Mesenchymal stem cell (in vitro differentiated cells and primary cell): Measurements from ENCODE around the gene DERL2.

Experiments
- DNase-seq: peaks from one replicate; pipeline ENCODE4 v3.0.0-alpha.2; 2013
- H2AFZ ChIP-seq: one replicate; pipeline ENCODE4 v1.6.1; 2013; ENCODE audit warnings: low read depth, mild to moderate bottlenecking, control low read depth, inconsistent platforms, low read length, moderate library complexity
- H2AK5ac ChIP-seq: 2 replicates; pipeline ENCODE4 v1.6.1; 2013; ENCODE audit warnings: low read length, moderate library complexity, mild to moderate bottlenecking, inconsistent platforms; ENCODE audit not compliant: severe bottlenecking
- H2BK120ac ChIP-seq: one replicate; pipeline ENCODE4 v1.6.1; 2013; ENCODE audit warnings: low read depth, mild to moderate bottlenecking, inconsistent platforms, low read length, moderate library complexity
- H2BK12ac ChIP-seq, 2 experiments: one replicate each; pipeline ENCODE4 v1.6.1; 2013; ENCODE audit warnings: inconsistent platforms in 2 of 2, low read length in 2 of 2, mild to moderate bottlenecking in 2 of 2, moderate library complexity in 2 of 2, control low read depth in 1 of 2
- H2BK15ac ChIP-seq: one replicate; pipeline ENCODE4 v1.6.1; 2013; ENCODE audit warnings: mild to moderate bottlenecking, low read depth, inconsistent platforms; ENCODE audit not compliant: poor library complexity, severe bottlenecking
- H2BK5ac ChIP-seq: 2 replicates; pipeline ENCODE4 v1.6.1; 2013; ENCODE audit warnings: low read depth, mild to moderate bottlenecking, low read length, control low read depth, inconsistent platforms; ENCODE audit not compliant: poor library complexity, severe bottlenecking
- H3K14ac ChIP-seq, 2 experiments: one replicate each; pipeline ENCODE4 v1.6.1; 2013; ENCODE audit warnings: inconsistent platforms in 2 of 2, low read length in 2 of 2, control low read depth in 1 of 2, mild to moderate bottlenecking in 1 of 2, moderate library complexity in 1 of 2
- H3K18ac ChIP-seq, 2 experiments: one replicate each; pipeline ENCODE4 v1.6.1; 2013; ENCODE audit warnings: inconsistent platforms in 2 of 2, low read length in 2 of 2, control low read depth in 1 of 2, low read depth in 1 of 2, mild to moderate bottlenecking in 1 of 2
- H3K23ac ChIP-seq, 2 experiments: one replicate each; pipeline ENCODE4 v1.6.1; 2013; ENCODE audit warnings: inconsistent platforms in 2 of 2, low read length in 2 of 2, mild to moderate bottlenecking in 2 of 2, moderate library complexity in 2 of 2, control low read depth in 1 of 2
- H3K27ac ChIP-seq: 2 replicates; pipeline ENCODE4 v1.5.1; 2013; ENCODE audit warnings: mild to moderate bottlenecking, moderate library complexity, low read length, control low read depth, inconsistent platforms; ENCODE audit not compliant: poor library complexity, severe bottlenecking
- H3K27me3 ChIP-seq, 2 experiments: 2 replicates each; pipeline versions ENCODE4 v1.6.1 to v1.7.0; 2013; ENCODE audit warnings: low read length in 2 of 2, mild to moderate bottlenecking in 2 of 2, moderate library complexity in 2 of 2, control low read depth in 1 of 2, inconsistent platforms in 1 of 2; ENCODE audit not compliant: control insufficient read depth in 1 of 2, insufficient read depth in 1 of 2
- H3K36me3 ChIP-seq, 2 experiments: 2 replicates each; pipeline versions ENCODE4 v1.6.1 to v1.7.0; 2013; ENCODE audit warnings: low read length in 2 of 2, control low read depth in 1 of 2, inconsistent platforms in 1 of 2, low read depth in 1 of 2, mild to moderate bottlenecking in 1 of 2; ENCODE audit not compliant: insufficient read depth in 2 of 2, control insufficient read depth in 1 of 2
- H3K4ac ChIP-seq, 2 experiments: one replicate each; pipeline ENCODE4 v1.6.1; 2013; ENCODE audit warnings: inconsistent platforms in 2 of 2, low read length in 2 of 2, mild to moderate bottlenecking in 2 of 2, moderate library complexity in 2 of 2, control low read depth in 1 of 2, low read depth in 1 of 2
- H3K4me1 ChIP-seq: 2 replicates; pipeline ENCODE4 v1.6.1; 2013; ENCODE audit warnings: low read depth, low read length, control low read depth; ENCODE audit not compliant: control insufficient read depth, insufficient read depth
- H3K4me2 ChIP-seq: 2 replicates; pipeline ENCODE4 v1.6.1; 2013; ENCODE audit warnings: low read length, mild to moderate bottlenecking, inconsistent platforms; ENCODE audit not compliant: poor library complexity, severe bottlenecking
- H3K4me3 ChIP-seq, 2 experiments: 2 replicates each; pipeline versions ENCODE4 v1.5.1 to v1.7.0; 2013; ENCODE audit warnings: low read length in 2 of 2, mild to moderate bottlenecking in 2 of 2, control low read depth in 1 of 2, low read depth in 1 of 2; ENCODE audit not compliant: insufficient read depth in 1 of 2
- H3K79me1 ChIP-seq: replicated peaks from 2 replicates; pipeline ENCODE4 v1.6.1; 2013; ENCODE audit warnings: mild to moderate bottlenecking, control low read depth, low read length, inconsistent platforms; ENCODE audit not compliant: poor library complexity, severe bottlenecking
- H3K9ac ChIP-seq: 2 replicates; pipeline ENCODE4 v1.7.0; 2013; ENCODE audit warnings: mild to moderate bottlenecking, low read length, moderate library complexity
- H3K9me3 ChIP-seq: 2 replicates; pipeline ENCODE4 v1.7.0; 2013; ENCODE audit warnings: mild to moderate bottlenecking, low read length; ENCODE audit not compliant: control insufficient read depth
- H4K8ac ChIP-seq: one replicate; pipeline ENCODE4 v1.6.1; 2013; ENCODE audit warnings: inconsistent platforms, mild to moderate bottlenecking, low read length, moderate library complexity
- H4K91ac ChIP-seq: one replicate; pipeline ENCODE4 v1.6.1; 2013; ENCODE audit warnings: mild to moderate bottlenecking, low read length, inconsistent platforms
- WGBS: methylation state at CpG from one replicate; pipeline ENCODE4 v1.1.7; 2013; ENCODE audit warnings: mixed read lengths; 5-methylcytosine and 5-hydroxymethylcytosine counted together

Gene DERL2

DNA sequence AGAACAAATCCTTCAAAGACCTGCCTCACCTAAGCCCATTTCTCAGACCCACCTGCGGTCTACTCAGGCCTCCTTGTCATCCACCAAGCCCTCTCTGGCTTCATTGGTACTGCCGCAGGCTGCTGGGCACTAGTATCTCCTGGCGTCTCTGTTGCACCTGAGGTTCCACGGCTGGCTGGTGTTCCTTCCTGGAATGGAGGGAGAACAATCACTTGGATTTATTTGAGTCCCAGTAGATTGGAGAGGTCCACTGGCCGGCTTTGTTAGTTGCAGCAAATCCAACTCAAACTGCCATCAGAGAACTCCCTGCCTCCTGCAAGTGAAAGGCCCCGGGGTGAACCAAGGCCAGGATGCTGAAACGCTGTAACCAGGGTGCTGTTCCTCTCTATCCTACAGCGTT lies 15.7 kb upstream of the DERL2 start:
- Histone ChIP-seq H3K4ac (no peak overlapping the region), H3K9me3 (no peaks in the 10 kb centered on the region), H3K4me2 (no peak overlapping the region), H2BK15ac (peak overlapping the region; percentile 30), H3K14ac (no peak overlapping the region), H2BK5ac (no peak overlapping the region), H3K9ac (peak overlapping the region; percentile 84), H3K27me3 (peaks cover 0 to 4% of the 10 kb centered on the region in 2 experiments), H3K18ac (no peak overlapping the region), H2BK12ac (peak overlapping the region in 1 of 2 experiments; percentile 75), H2BK120ac (no peak overlapping the region), H3K4me3 (no peak overlapping the region), H3K36me3 (peaks cover 0 to 24% of the 10 kb centered on the region in 2 experiments), H3K27ac (no peak overlapping the region), H3K79me1 (peaks cover 1% of the 10 kb centered on the region), H2AFZ (no peak overlapping the region), H3K23ac (no peak overlapping the region), H3K4me1 (peaks cover 10% of the 10 kb centered on the region), H4K91ac (no peak overlapping the region), H4K8ac (no peak overlapping the region), H2AK5ac (no peak overlapping the region)
- DNase-seq = no peak
- WGBS = 89% methylated on average over 8 of the region's 8 CpGs

DNA sequence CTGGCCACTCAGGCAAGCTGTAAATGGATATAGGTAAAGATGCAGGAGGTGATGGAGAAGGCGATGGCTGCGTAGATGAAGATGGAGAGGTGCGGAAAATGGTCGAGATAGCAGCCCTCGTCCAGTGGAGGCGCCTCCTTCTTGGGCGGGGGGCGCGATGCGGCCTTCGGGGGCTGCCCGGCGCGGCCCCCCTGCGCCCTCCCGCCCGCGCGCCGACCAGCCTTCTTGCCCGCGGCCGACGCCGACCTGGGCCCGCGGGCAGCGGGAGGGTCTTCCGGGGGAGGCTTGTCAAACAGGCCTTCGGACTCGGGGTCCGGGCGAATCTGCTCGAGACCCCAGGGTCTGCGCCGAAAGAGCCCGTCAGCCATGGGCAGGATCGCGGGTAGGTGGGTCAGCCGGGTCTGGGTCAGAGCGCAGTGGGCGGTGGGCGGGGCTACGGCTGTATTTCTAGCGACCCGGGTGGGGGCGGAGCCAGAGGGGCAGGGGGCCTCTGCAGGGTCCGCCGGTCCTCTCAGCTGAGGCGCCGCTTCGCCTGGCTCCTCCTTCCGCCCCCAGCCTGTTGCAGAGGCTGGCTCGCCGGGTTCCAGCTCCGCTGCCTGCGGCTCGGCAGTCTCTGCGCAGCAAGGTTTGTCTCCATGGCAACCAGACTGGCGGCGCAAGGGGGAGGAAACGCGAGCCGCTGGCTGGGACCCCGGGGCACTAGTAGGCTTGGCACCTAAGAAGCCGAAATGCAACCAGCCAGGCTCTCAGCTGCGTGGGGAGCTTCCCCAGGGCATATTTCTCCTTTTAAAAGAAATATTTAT lies 14.8 kb upstream of the DERL2 start:
- Histone ChIP-seq H3K14ac (no peak overlapping the region), H3K36me3 (peaks cover 0 to 24% of the 10 kb centered on the region in 2 experiments), H3K27me3 (peaks cover 0 to 4% of the 10 kb centered on the region in 2 experiments), H3K9me3 (no peaks in the 10 kb centered on the region), H3K9ac (peak overlapping the region; percentile 84), H3K4me3 (peak overlapping the region; percentile 73 to 80), H2AFZ (peak overlapping the region; percentile 90), H3K27ac (no peak overlapping the region), H2BK5ac (no peak overlapping the region), H3K4ac (peak overlapping the region in 1 of 2 experiments; percentile 59), H4K91ac (peak overlapping the region; percentile 11), H3K23ac (peak overlapping the region; percentile 1 to 46), H3K79me1 (peaks cover 1% of the 10 kb centered on the region), H3K4me2 (peak overlapping the region; percentile 96), H2BK120ac (no peak overlapping the region), H4K8ac (peak overlapping the region; percentile 8), H3K18ac (peak overlapping the region in 1 of 2 experiments; percentile 92), H3K4me1 (peaks cover 10% of the 10 kb centered on the region), H2BK15ac (no peak overlapping the region), H2AK5ac (no peak overlapping the region), H2BK12ac (peak overlapping the region in 1 of 2 experiments; percentile 61)
- DNase-seq = peak; percentile 94
- under 1% methylated on average over 52 of the region's 67 CpGs for WGBS

DNA sequence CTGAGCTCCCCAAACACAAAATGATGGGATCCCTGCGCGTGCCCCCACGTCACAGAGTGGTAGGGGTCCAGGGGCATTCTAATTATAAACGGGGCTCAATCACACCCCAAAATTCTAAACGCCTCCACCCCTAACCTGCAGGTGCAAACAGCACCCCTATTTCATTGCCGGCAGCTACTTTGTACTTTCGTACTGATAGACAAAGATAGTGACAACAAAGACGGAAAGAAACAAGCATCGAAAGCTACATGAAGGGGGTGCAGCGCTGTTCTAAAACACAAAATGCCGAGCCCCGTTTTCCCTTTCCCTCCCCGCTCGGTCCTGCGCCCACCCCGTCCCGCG lies 14.2 kb upstream of the DERL2 start:
- peak; percentile 36 for DNase-seq
- H2BK5ac ChIP-seq = no peak overlapping the region
- H3K18ac ChIP-seq = peak overlapping the region in 1 of 2 experiments; percentile 92
- no peak overlapping the region for H2BK12ac ChIP-seq
- no peak overlapping the region for H2BK15ac ChIP-seq
- peak overlapping the region; percentile 1 to 46 for H3K23ac ChIP-seq
- no peak overlapping the region for H4K91ac ChIP-seq
- peaks cover 0 to 4% of the 10 kb centered on the region in 2 experiments for H3K27me3 ChIP-seq
- H3K4me2 ChIP-seq = peak overlapping the region; percentile 96
- no peak overlapping the region for H2BK120ac ChIP-seq
- H3K4me3 ChIP-seq = peak overlapping the region; percentile 73 to 80
- no peak overlapping the region for H3K27ac ChIP-seq
- peak overlapping the region; percentile 90 for H2AFZ ChIP-seq
- H3K4ac ChIP-seq = peak overlapping the region in 1 of 2 experiments; percentile 59
- peak overlapping the region; percentile 8 for H4K8ac ChIP-seq
- H3K4me1 ChIP-seq = peaks cover 10% of the 10 kb centered on the region
- WGBS = 2% methylated on average over 17 of the region's 18 CpGs
- peak overlapping the region in 1 of 2 experiments; percentile 94 for H3K14ac ChIP-seq
- peaks cover 1% of the 10 kb centered on the region for H3K79me1 ChIP-seq
- peak overlapping the region; percentile 84 for H3K9ac ChIP-seq
- peaks cover 0 to 19% of the 10 kb centered on the region in 2 experiments for H3K36me3 ChIP-seq
- H3K9me3 ChIP-seq = no peaks in the 10 kb centered on the region
- H2AK5ac ChIP-seq = no peak overlapping the region

DNA sequence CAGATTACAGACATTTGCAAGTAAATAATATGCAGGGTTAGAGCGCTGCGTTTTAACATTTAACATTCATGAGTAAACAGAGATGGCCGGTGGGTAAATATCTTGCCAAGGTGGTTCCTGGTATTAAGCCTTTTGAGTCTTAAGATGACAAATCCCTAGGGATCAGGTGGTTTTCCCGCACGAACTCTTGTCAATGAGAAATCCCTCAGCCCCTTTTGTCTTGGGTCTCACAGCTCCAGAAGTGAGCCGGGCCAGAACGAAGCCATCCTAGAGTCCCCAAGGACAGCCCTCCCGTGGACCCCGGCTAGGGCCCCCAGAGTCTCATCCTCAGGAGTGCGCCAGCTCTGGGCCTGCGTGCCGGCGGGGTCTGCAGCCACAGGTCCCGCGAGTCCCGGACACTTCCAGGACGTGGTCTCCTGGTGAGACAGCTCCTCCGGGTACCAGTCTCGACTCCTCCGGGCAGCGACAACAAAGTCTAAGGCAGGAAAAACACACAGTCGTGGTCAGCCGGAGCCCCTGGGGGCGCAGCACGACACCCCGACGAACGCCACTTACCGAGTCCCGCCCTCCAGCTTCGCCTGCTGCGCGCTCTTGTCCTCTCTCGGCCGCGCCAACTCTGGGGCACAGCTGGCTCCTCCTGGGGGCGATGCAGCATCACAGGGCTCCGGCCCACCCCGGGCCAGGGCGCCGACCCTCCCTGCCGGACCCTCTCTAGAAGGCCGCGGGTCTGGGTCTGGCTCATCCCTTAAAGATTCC lies 13.7 kb upstream of the DERL2 start:
- Histone ChIP-seq H3K4me1 (peaks cover 10% of the 10 kb centered on the region), H3K23ac (peak overlapping the region in 1 of 2 experiments; percentile 27), H2BK120ac (no peak overlapping the region), H2AK5ac (no peak overlapping the region), H3K4ac (no peak overlapping the region), H2AFZ (peak overlapping the region; percentile 58), H3K9me3 (no peaks in the 10 kb centered on the region), H2BK15ac (no peak overlapping the region), H2BK12ac (peak overlapping the region in 1 of 2 experiments; percentile 24), H3K27ac (no peak overlapping the region), H3K79me1 (peaks cover 1% of the 10 kb centered on the region), H3K4me3 (peak overlapping the region; percentile 73 to 80), H4K91ac (no peak overlapping the region), H4K8ac (no peak overlapping the region), H3K27me3 (peaks cover 0 to 4% of the 10 kb centered on the region in 2 experiments), H3K14ac (peak overlapping the region in 1 of 2 experiments; percentile 94), H3K4me2 (peak overlapping the region; percentile 96), H3K36me3 (peaks cover 0 to 14% of the 10 kb centered on the region in 2 experiments), H3K18ac (peak overlapping the region in 1 of 2 experiments; percentile 1), H2BK5ac (no peak overlapping the region), H3K9ac (peak overlapping the region; percentile 84)
- WGBS = 12% methylated on average over 44 of the region's 44 CpGs
- DNase-seq = peak; percentile 42
